ENCODE results near the gene GOLGA8M.
"Not testable (repeated sequence)": the region's sequence is repeated elsewhere in the genome, so short reads cannot be mapped to it uniquely, and the experiment has no call there.

GRCh38 chr15:28723986-28724385, 11.8 kb upstream of the GOLGA8M start:
- TF ChIP-seq, protein P1, sequence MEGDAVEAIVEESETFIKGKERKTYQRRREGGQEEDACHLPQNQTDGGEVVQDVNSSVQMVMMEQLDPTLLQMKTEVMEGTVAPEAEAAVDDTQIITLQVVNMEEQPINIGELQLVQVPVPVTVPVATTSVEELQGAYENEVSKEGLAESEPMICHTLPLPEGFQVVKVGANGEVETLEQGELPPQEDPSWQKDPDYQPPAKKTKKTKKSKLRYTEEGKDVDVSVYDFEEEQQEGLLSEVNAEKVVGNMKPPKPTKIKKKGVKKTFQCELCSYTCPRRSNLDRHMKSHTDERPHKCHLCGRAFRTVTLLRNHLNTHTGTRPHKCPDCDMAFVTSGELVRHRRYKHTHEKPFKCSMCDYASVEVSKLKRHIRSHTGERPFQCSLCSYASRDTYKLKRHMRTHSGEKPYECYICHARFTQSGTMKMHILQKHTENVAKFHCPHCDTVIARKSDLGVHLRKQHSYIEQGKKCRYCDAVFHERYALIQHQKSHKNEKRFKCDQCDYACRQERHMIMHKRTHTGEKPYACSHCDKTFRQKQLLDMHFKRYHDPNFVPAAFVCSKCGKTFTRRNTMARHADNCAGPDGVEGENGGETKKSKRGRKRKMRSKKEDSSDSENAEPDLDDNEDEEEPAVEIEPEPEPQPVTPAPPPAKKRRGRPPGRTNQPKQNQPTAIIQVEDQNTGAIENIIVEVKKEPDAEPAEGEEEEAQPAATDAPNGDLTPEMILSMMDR (IDR thresholded peaks at IDR 0.05): not testable (repeated sequence)
- not testable (repeated sequence) for TF ChIP-seq NR3C1 (IDR thresholded peaks at IDR 0.05); GATA3 (IDR thresholded peaks at IDR 0.05; ENCODE audit: borderline replicate concordance); EP300 (IDR thresholded peaks at IDR 0.05); POLR2A (IDR thresholded peaks at IDR 0.05; ENCODE audit: low read length)

Measured in A549 (cell line).